ENCODE measurements around the gene DNAJC5.
"Not testable (repeated sequence)": the region's sequence is repeated elsewhere in the genome, so short reads cannot be mapped to it uniquely, and the experiment has no call there.

Gene DNAJC5

DNA sequence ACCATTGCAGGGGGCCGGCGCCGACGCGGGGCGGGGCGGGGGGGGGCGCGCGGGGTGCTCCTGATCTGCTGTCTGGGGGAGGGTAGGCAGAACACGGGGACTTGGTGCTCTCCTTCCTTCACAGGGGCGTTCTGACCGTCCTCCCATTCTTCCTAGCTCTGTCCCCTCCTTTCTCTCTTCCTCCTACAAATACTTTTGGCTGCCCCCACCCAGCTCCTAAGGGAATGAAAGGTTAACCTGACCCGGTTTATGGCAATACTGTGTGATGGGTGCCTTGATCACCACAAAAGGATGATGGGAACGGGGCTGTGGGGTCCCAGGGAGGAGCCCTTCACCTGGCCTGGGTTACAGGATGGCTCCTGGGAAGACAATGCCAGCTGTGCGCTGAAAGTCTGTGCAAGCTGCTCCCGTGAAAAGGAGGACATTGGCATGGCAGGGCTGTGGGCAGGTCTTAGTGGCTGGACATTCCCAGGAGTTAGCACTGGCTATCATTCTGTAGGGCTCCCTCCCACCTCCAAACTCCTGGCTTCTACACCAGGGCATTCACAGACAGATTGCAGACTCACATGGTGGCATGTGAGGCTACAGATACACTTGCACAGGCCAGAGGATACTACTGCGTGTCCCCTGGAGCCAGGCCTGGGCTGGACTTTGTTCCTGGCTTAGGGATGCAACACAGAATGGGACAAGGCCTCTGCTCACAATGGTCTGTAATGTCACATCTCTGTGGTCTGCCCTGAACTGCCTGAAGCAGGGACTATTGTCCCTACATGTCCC lies 31.7 kb upstream of the DNAJC5 start:
- TF ChIP-seq, protein P1, sequence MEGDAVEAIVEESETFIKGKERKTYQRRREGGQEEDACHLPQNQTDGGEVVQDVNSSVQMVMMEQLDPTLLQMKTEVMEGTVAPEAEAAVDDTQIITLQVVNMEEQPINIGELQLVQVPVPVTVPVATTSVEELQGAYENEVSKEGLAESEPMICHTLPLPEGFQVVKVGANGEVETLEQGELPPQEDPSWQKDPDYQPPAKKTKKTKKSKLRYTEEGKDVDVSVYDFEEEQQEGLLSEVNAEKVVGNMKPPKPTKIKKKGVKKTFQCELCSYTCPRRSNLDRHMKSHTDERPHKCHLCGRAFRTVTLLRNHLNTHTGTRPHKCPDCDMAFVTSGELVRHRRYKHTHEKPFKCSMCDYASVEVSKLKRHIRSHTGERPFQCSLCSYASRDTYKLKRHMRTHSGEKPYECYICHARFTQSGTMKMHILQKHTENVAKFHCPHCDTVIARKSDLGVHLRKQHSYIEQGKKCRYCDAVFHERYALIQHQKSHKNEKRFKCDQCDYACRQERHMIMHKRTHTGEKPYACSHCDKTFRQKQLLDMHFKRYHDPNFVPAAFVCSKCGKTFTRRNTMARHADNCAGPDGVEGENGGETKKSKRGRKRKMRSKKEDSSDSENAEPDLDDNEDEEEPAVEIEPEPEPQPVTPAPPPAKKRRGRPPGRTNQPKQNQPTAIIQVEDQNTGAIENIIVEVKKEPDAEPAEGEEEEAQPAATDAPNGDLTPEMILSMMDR (IDR thresholded peaks at IDR 0.05; ENCODE audit: insufficient read depth, missing control alignments): no peak
- DNase-seq (ENCODE audit: insufficient read length, low spot score) (no peak), FAIRE-seq (no peak)

DNA sequence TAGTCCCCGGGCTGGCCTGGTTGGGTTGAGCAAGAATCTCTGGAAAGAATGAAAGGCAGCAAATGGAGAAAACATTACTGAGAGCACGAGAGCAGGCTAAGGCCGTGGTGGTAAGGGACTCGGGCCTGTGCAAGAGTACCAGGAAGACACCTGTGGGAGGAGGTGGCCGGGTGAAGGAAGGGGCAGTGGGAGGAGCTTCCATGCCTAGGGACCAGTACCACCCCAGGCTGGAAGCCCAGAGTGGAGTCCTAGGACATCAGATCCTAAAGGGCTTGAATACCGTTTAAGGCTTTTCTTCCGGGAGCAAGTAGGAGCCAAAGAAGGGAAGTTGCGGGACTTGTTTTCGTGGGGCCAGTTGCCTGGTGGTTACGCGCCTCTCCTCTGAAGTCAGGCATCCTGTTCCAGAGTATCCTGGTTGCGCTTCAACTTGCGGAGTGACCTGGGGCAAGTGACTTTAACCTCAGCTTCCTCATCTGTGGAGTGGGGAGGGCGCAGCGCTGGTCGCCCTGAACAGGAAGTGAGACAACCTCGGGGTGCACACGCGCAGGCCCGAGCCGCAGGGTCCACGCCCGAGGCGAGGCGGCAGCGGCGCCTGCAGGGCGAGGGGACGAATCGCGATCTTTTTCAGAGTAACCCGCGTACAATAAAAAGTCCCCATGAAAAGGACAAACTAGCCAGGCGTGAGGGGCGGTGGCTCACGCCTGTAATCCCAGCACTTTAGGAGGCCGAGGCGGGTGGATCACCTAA lies 31.0 kb upstream of the DNAJC5 start:
- TF ChIP-seq, protein P1 (IDR thresholded peaks at IDR 0.05; ENCODE audit: insufficient read depth, missing control alignments): peak; percentile 55
- no peak for FAIRE-seq
- peak; percentile 67 for DNase-seq (ENCODE audit: insufficient read length, low spot score)

DNA sequence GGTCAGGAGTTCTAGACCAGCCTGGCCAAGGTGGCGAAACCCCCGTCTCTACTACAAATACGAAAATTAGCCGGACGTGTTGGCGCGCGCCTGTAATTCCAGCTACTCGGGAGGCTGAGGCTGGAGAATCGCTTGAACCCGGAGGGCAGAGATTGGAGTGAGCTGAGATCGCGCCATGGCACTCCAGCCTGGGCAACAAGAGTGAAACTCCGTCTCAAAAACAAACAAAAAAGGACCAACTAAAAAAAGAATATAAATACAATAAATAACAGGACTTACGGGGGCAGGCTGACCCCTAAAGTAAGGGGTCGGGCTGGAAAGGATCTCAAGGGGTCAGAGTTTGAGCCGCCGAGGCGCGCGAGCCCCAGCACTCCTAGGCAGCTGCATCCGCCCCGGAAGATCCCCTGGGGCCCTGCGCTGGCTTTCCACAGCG lies 30.4 kb upstream of the DNAJC5 start:
- no peak for FAIRE-seq
- TF ChIP-seq, protein P1 (IDR thresholded peaks at IDR 0.05; ENCODE audit: insufficient read depth, missing control alignments): no peak
- no peak for DNase-seq (ENCODE audit: insufficient read length, low spot score)

DNA sequence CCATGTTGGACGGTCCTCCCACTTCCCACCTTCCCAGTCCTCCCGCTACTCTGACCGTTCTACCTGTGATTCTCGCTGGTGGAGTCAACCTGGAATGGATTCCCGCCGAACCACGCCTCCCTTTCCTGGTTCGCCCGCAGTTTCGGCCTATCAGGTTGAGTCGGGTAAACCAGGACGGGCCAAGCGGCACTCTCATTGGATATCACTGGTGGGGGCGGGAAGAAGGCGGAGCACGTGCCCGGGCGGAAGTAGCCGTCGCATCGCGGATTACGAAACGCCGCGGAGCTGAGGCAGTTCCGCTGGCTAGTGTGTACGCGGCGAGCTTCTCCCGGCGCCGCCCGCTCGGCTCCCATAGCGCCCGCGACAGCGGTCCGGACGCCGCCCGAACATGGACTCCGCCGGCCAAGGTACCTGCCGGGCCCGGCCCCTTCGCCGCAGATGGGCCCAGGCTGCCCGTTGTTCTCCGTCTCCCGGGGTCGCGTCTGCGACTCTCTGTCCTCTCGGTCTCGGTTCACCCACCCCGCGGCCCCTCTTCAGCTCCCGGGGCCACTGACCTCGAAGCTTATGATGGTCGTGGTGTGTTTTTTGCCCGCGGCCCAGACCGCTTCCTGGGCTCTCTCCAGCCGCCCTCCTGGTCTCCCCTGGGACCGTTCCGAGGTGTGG lies 29.8 kb upstream of the DNAJC5 start, which contains the start of gene TPD52L2:
Gene TPD52L2, plus strand, starts transcription at position 293 of the 663 bp plus-strand sequence. Its CDS starts 96 bp downstream, at position 389.
- peak; percentile 96 for DNase-seq (ENCODE audit: insufficient read length, low spot score)
- FAIRE-seq: no peak
- TF ChIP-seq, protein P1 (IDR thresholded peaks at IDR 0.05; ENCODE audit: insufficient read depth, missing control alignments): no peak

DNA sequence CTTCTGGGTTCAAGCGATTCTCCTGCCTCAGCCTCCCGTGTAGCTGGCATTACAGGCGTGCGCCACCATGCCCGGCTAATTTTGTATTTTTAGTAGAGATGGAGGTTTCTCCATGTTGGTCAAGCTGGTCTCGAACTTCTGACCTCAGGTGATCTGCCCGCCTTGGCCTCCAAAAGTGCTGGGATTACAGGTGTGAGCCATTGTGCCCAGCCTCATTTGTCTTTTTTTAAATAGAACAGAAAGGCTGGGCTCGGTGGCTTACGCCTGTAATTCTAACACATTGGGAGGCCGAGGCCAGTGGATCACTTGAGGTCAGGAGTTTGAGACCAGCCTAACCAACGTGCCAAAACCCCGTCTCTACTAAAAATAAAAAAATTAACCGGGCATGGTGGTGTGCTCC lies 27.9 kb upstream of the DNAJC5 start:
- not testable (repeated sequence) for DNase-seq (ENCODE audit: insufficient read length, low spot score); FAIRE-seq

DNA sequence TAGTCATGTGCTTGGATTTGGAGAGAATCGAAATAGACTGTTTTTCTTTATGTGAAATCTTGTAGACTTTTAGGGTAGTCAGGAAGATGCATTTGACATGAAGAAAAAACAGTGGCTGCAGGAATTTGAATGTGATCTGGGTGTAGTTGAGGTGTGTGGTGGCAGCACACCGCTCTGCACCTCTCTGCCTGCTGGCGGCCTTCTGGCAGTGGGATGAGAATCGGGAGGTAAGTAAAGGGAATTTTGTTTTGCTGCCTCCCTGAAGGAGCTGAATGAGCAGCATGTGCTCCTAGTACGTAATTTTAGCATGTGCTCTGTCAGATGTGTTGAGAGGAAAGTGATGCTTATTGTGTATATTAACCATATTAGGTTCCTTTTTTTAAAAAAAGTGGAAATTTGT lies 26.7 kb upstream of the DNAJC5 start:
- TF ChIP-seq, protein P1 (IDR thresholded peaks at IDR 0.05; ENCODE audit: insufficient read depth, missing control alignments): no peak
- no peak for FAIRE-seq

DNA sequence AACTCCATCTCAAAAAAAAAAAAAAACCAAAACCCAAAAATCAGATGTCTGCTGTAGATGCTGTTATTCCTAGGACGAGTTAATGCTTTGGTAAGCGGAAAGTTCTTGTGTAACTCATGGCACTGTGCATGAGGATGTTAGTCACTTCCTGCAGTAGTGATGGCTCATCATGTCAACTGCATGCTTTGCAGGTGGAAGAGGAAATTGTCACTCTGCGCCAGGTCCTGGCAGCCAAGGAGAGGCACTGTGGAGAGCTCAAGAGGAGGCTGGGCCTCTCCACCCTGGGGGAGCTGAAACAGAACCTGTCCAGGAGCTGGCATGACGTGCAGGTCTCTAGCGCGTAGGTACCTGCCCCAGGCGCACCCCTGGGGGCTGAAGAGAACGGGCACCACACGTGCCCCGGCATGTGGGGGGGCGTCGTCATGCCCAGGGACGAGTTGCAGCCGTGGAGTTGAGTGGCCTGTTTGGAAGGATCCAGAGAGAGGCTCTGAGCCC lies 21.4 kb upstream of the DNAJC5 start:
- DNase-seq (ENCODE audit: insufficient read length, low spot score) (no peak), FAIRE-seq (no peak)
- TF ChIP-seq, protein P1 (IDR thresholded peaks at IDR 0.05; ENCODE audit: insufficient read depth, missing control alignments): no peak

More for the DNA sequence above, 26.7 kb upstream of the DNAJC5 start:
- no peak for DNase-seq (ENCODE audit: insufficient read length, low spot score)

DNA sequence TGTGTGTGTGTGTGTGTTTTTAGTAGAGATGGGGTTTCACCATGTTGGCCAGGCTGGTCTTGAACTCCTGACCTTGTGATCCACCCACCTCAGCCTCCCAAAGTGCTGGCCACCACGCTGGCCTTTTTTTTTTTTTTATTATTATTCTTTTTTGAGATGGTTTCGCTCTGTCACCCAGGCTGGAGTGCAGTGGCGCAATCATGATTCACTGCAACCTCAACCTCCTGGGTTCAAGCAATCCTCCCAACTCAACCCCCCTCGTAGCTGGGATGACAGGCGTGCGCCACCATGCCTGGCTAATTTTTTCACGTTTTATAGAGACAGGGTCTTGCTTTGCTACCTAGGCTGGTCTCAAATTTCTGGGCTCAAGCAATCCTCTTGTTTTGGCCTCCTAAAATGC lies 20.7 kb upstream of the DNAJC5 start:
- DNase-seq (ENCODE audit: insufficient read length, low spot score); FAIRE-seq: not testable (repeated sequence)

All from D721Med (cell line).